ENCODE data around the gene FERMT1.
A peak's percentile ranks its signal among the peaks of the same experiment; 100 is the strongest.

The FERMT1 gene

GRCh38 chr20:6101346-6101745, 21.5 kb downstream of the FERMT1 start:
- no peak for TF ChIP-seq POLR2A (IDR thresholded peaks at IDR 0.05; ENCODE audit: low read depth, low read length)
- no peak for FAIRE-seq

GRCh38 chr20:6100246-6100645, 22.6 kb downstream of the FERMT1 start:
- DNase-seq (ENCODE audit: insufficient read length, low spot score), result no peak
- no peak for FAIRE-seq
- no peak for TF ChIP-seq POLR2A (IDR thresholded peaks at IDR 0.05; ENCODE audit: low read depth, low read length)

More at GRCh38 chr20:6101346-6101745, 21.5 kb downstream of the FERMT1 start:
- DNase-seq (ENCODE audit: insufficient read length, low spot score), result no peak

- DNase-seq (ENCODE audit: insufficient read length, low spot score) (no peak), FAIRE-seq (no peak)
- no peak for TF ChIP-seq POLR2A (IDR thresholded peaks at IDR 0.05; ENCODE audit: low read depth, low read length)
These were observed 23.0 kb downstream of the FERMT1 start for GRCh38 chr20:6099819-6100218.

- no peak for FAIRE-seq
- no peak for TF ChIP-seq POLR2A (IDR thresholded peaks at IDR 0.05; ENCODE audit: low read depth, low read length)
- DNase-seq (ENCODE audit: insufficient read length, low spot score), result no peak
These were observed 27.4 kb downstream of the FERMT1 start for GRCh38 chr20:6095409-6095808.

DNA sequence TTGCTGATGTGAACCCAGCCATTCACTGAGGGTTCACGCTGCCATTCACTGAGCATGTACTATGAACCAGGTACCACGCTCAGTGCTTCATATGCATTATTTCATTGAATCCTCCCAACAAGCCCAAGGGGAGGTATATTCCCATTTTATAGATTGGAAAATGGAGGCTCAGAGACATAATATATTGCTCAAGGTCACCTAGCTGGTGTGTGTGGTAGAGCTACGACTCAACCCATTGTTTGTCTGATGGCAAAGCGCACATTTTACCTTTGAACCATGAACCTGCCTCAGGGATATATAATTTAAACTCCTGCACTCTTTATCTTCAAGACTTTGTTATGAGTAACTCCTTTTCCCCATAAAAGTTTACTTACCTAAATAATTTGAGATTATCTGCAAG, 28.3 kb downstream of the FERMT1 start:
- TF ChIP-seq POLR2A (IDR thresholded peaks at IDR 0.05; ENCODE audit: low read depth, low read length), result no peak
- no peak for DNase-seq (ENCODE audit: insufficient read length, low spot score)
- no peak for FAIRE-seq

GRCh38 chr20:6094063-6094462, 28.8 kb downstream of the FERMT1 start:
- FAIRE-seq, result no peak
- no peak for DNase-seq (ENCODE audit: insufficient read length, low spot score)
- TF ChIP-seq POLR2A (IDR thresholded peaks at IDR 0.05; ENCODE audit: low read depth, low read length), result no peak

DNA sequence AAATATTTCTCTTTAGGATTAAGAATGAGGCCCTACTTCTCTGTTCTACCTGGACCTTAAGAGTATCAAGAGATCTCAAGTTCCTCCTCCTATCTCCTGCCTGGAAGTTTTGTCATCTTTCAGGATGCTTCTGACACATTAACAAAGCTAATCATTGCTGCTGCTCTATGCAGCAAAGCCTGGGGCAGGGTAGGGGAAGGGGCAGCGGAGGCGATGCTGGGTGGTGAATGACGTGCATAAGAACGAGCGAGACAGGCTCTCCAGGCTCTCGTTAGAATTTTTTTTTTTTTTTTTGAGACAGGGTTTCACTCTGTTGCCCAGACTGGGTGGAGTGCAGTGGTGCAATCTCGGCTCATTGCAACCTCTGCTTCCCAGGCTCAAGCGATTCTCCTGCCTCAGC, 31.2 kb downstream of the FERMT1 start:
- no peak for FAIRE-seq
- TF ChIP-seq POLR2A (IDR thresholded peaks at IDR 0.05; ENCODE audit: low read depth, low read length), result no peak
- no peak for DNase-seq (ENCODE audit: insufficient read length, low spot score)

- TF ChIP-seq POLR2A (IDR thresholded peaks at IDR 0.05; ENCODE audit: low read depth, low read length), result no peak
- FAIRE-seq (no peak), DNase-seq (ENCODE audit: insufficient read length, low spot score) (no peak)
These were observed 36.0 kb downstream of the FERMT1 start for GRCh38 chr20:6086868-6087267.

- no peak for FAIRE-seq
- no peak for DNase-seq (ENCODE audit: insufficient read length, low spot score)
- no peak for TF ChIP-seq POLR2A (IDR thresholded peaks at IDR 0.05; ENCODE audit: low read depth, low read length)
These were observed 38.9 kb downstream of the FERMT1 start for GRCh38 chr20:6083926-6084325.

DNA sequence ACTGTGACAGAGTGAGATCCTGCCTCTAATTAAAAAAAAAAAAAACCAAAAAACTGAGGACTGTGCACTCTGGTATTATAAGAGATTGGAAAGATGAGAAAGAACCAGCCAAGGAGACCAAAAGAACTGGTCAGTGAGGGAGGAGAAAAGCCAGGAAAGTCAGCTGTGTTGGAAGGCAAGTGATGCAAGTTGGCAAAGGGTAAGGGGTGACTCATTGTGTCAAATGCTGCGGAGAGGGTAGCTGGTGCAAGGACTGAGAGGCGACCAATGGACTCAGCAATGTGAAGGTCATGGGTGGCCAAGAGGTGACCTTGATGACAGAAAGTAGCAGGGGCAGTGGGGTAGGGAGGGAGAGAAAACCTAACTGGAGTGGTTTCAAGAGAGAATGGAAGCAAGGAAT, 41.6 kb downstream of the FERMT1 start:
- peak; percentile 36 for DNase-seq (ENCODE audit: insufficient read length, low spot score)
- no peak for FAIRE-seq

DNA sequence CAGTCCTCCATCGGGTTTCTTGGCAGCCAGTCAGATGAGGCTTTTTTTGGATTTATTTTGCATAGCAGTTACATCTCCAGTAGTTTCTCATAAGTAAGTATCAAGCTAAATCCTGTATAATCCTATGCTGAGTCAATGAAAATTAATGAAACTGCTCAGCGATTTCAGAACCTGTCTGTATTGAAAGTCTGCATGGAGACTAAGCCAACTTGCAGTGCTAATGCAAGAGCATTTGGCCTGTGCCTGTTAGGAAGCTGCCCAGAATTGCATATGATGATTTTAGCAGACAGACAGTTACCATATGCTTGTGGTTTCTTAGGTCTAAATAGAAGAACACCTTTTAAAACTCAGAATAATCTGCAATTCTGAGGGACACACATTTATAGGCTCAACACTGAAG, 43.8 kb downstream of the FERMT1 start:
- no peak for TF ChIP-seq POLR2A (IDR thresholded peaks at IDR 0.05; ENCODE audit: low read depth, low read length)
- FAIRE-seq (no peak), DNase-seq (ENCODE audit: insufficient read length, low spot score) (no peak)

More for the DNA sequence above, 41.6 kb downstream of the FERMT1 start:
- TF ChIP-seq POLR2A (IDR thresholded peaks at IDR 0.05; ENCODE audit: low read depth, low read length), result no peak

GRCh38 chr20:6075428-6076219, 47.2 kb downstream of the FERMT1 start:
- no peak for TF ChIP-seq POLR2A (IDR thresholded peaks at IDR 0.05; ENCODE audit: low read depth, low read length)
- no peak for FAIRE-seq
- no peak for DNase-seq (ENCODE audit: insufficient read length, low spot score)

GRCh38 chr20:6074784-6075183, 48.0 kb downstream of the FERMT1 start:
- no peak for DNase-seq (ENCODE audit: insufficient read length, low spot score)
- TF ChIP-seq POLR2A (IDR thresholded peaks at IDR 0.05; ENCODE audit: low read depth, low read length), result no peak
- FAIRE-seq, result no peak

GRCh38 chr20:6074145-6074561, 48.7 kb downstream of the FERMT1 start:
- FAIRE-seq, result no peak
- DNase-seq (ENCODE audit: insufficient read length, low spot score), result no peak
- no peak for TF ChIP-seq POLR2A (IDR thresholded peaks at IDR 0.05; ENCODE audit: low read depth, low read length)

All from H54 (cell line).